Measurements from ENCODE around the gene RAB3C.

RAB3C gene

DNA sequence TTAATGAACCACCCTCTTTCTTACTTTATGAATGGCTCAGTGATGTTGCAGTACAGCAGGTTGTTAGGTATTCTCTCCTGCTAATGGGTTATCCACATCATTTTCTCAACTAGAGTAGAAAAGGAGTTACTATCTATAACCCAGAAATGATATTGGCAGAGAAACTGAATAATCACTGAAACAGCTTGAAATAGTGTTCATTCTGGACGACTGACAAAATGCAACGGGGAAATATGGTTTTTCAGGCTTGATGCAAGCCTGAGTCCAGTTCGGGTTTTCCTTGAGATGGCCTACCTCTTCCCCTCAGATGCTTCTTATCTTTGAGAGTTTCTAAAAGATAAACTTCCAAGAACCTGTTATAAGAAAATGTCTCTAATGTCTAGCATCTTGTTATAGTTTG, 187.3 kb downstream of the RAB3C start:
- H3K4me3 ChIP-seq (ENCODE audit: low read depth, low read length) = no peak overlapping the region
- in situ Hi-C loops (cut with HindIII; ENCODE audit: low sequenced_read_pairs) = no loop called here
- DNase-seq (ENCODE audit: low read depth, low spot score) = no peak
- TF ChIP-seq, protein P1, sequence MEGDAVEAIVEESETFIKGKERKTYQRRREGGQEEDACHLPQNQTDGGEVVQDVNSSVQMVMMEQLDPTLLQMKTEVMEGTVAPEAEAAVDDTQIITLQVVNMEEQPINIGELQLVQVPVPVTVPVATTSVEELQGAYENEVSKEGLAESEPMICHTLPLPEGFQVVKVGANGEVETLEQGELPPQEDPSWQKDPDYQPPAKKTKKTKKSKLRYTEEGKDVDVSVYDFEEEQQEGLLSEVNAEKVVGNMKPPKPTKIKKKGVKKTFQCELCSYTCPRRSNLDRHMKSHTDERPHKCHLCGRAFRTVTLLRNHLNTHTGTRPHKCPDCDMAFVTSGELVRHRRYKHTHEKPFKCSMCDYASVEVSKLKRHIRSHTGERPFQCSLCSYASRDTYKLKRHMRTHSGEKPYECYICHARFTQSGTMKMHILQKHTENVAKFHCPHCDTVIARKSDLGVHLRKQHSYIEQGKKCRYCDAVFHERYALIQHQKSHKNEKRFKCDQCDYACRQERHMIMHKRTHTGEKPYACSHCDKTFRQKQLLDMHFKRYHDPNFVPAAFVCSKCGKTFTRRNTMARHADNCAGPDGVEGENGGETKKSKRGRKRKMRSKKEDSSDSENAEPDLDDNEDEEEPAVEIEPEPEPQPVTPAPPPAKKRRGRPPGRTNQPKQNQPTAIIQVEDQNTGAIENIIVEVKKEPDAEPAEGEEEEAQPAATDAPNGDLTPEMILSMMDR (IDR thresholded peaks at IDR 0.05; ENCODE audit: low read depth, low read length) = no peak

DNA sequence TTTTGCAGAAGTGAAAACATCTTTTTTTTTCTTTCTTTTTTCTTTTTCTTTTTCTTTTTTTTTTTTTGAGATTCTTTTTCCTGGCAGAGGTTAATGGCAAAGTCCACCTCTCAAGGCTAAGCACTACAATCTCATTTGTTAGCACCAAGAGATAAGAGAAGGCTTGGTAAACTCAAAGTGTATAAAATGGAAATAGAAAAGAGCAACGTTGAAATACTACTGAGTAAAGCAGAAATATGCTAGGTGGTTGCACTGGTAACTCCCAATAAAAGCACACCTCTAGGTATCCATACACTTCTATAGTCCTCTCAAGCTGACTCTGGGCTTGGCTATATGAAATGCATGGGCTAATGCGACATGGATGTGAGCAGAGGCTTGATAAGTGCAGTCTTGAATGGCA, 188.9 kb downstream of the RAB3C start:
- TF ChIP-seq, protein P1 (IDR thresholded peaks at IDR 0.05; ENCODE audit: low read depth, low read length) = no peak
- in situ Hi-C loops (cut with HindIII; ENCODE audit: low sequenced_read_pairs) = no loop called here
- DNase-seq (ENCODE audit: low read depth, low spot score) = no peak
- no peak overlapping the region for H3K4me3 ChIP-seq (ENCODE audit: low read depth, low read length)

DNA sequence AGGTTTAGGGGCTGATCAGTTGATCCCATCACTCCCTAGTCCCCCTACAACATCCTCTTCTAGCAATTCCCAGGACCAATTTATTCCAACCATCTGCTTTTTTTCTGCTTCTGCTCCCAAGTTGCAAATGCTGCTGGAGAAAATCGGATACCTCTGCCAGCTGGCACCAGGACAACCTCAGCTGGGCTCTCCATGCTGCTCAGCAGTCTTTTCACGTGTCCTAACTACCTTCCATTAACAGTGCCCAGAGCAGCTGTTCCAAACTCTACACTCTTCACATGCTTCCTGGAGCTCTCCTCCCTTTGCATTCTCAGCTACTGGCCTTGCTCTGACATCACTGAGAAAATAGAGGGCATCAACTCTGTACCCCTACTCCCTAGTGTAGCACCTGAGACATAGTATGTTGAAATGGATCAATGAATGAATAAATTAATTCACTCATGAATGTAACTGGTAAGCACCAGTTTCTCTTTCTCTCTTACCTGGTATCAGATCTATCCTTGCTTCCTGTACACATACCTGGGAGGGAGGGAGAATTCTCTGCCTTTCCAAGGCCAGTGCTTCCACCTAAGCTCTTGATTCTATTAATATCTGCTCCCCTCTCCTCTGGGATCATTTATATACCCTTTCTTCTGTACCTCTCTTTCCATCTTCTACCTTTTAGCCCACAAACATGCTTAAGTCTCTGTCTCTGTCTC, 191.0 kb downstream of the RAB3C start:
- TF ChIP-seq, protein P1 (IDR thresholded peaks at IDR 0.05; ENCODE audit: low read depth, low read length) = no peak
- in situ Hi-C loops (cut with HindIII; ENCODE audit: low sequenced_read_pairs) = no loop called here
- no peak overlapping the region for H3K4me3 ChIP-seq (ENCODE audit: low read depth, low read length)
- no peak for DNase-seq (ENCODE audit: low read depth, low spot score)

DNA sequence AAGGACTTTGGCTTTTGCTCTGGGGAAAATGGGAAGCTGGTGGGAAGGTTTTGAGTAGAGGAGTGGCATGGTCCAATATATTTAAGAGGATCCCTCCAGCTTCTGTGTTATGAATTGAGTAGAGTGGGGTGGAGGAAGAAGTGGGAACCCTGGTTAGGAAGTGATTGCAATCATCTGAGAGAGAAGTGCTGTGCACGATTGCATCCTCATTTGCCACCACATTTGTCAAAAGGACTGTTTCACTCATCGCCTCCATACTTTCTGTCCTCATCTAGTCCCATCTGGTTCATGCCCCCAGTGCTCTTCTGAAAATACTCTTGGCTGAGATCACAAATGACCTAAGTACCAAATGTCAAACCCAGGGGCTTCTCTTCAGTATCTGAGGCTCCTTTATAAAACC, 192.1 kb downstream of the RAB3C start:
- no peak overlapping the region for H3K4me3 ChIP-seq (ENCODE audit: low read depth, low read length)
- no peak for DNase-seq (ENCODE audit: low read depth, low spot score)
- TF ChIP-seq, protein P1 (IDR thresholded peaks at IDR 0.05; ENCODE audit: low read depth, low read length) = no peak
- in situ Hi-C loops (cut with HindIII; ENCODE audit: low sequenced_read_pairs) = no loop called here

DNA sequence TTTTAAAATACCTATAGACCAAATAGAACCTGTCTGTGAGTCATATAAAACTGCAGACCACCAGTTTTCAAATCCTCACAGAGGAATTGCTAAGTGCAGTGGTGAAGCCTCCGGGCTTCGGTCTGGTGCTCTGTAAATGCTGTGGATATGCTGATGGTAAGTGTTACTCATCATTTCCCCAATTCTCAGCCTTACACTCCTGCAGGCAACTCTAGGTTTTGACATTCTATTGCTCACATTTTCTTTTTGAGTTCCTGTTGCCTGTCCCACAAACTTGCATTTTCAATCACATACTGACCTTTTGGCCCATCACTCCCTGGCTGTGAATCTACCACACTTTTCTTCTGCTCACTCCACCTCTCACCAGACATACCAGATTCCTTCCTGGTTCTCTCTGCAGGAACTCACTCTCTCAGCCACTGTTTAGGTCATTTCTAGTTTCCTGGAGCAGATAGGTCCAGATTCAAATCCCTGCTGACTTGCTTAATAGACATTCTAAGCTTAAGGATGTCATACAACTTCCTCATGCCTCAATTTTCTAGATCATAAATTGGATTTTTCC, 192.9 kb downstream of the RAB3C start:
- H3K4me3 ChIP-seq (ENCODE audit: low read depth, low read length) = no peak overlapping the region
- in situ Hi-C loops (cut with HindIII; ENCODE audit: low sequenced_read_pairs) = no loop called here
- DNase-seq (ENCODE audit: low read depth, low spot score) = no peak
- TF ChIP-seq, protein P1 (IDR thresholded peaks at IDR 0.05; ENCODE audit: low read depth, low read length) = no peak

DNA sequence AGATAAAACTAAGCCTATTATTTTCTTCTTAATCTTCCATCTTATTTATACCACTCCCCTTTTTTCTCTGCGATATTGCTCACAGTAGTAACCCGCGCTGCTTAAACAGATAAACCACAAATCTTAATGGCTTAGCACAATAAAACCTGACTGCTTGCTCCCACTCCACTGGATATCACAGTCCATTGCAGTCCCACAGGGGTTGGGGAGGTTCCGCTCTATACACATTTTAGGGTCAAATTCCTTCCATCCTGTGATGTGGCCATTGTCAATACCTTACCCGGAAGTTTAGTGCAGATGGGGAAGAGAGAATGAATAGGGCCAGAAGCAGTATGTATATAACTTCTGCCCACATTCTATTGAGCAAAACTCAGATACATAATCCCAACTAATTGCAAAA, 193.7 kb downstream of the RAB3C start:
- TF ChIP-seq, protein P1 (IDR thresholded peaks at IDR 0.05; ENCODE audit: low read depth, low read length) = no peak
- DNase-seq (ENCODE audit: low read depth, low spot score) = no peak
- H3K4me3 ChIP-seq (ENCODE audit: low read depth, low read length) = no peak overlapping the region
- in situ Hi-C loops (cut with HindIII; ENCODE audit: low sequenced_read_pairs) = no loop called here
